ENCODE data around the gene NFASC.

DNA sequence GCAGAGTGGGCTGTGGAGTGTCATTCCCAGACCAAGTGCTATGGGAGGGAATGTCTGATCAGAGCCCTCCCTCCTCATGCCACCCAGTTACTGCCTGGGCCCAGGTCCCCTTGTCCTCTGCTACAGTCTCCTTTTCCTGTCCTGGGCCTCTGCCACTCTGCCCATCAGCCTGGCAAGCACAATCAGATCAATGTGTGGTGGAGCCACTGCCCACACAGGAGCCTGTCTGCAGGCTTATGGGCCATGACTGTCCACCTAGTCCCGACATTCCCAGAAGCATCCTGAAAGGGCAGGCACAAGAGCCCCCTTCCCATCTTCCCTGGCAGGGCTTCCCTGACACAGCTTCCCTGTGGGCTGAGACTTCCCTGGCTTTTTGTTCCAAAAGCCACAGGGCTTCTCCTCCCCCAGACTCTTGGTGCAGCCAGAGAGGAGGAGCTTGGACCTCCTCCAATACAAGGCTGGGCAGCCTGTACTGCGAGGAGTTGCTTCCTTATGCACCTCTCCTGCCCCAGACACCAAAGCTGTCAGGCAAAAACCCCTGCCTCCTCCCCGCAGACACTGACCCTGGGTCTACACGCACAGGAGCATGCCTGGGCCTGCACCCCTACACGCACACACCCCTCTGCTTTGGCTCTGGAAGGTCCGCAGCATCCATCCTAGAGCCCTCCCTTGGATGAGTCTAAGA lies 143.2 kb downstream of the NFASC start:
- TF ChIP-seq, protein P1, sequence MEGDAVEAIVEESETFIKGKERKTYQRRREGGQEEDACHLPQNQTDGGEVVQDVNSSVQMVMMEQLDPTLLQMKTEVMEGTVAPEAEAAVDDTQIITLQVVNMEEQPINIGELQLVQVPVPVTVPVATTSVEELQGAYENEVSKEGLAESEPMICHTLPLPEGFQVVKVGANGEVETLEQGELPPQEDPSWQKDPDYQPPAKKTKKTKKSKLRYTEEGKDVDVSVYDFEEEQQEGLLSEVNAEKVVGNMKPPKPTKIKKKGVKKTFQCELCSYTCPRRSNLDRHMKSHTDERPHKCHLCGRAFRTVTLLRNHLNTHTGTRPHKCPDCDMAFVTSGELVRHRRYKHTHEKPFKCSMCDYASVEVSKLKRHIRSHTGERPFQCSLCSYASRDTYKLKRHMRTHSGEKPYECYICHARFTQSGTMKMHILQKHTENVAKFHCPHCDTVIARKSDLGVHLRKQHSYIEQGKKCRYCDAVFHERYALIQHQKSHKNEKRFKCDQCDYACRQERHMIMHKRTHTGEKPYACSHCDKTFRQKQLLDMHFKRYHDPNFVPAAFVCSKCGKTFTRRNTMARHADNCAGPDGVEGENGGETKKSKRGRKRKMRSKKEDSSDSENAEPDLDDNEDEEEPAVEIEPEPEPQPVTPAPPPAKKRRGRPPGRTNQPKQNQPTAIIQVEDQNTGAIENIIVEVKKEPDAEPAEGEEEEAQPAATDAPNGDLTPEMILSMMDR (IDR thresholded peaks at IDR 0.05; ENCODE audit: extremely low read depth in 1 of 2, insufficient read depth in 1 of 2, low read depth in 1 of 2, low read length in 2 of 2), result no peak
- TF ChIP-seq POLR2AphosphoS5 (IDR thresholded peaks at IDR 0.05; ENCODE audit: insufficient read depth, low read depth, low read length), result no peak
- no peak for TF ChIP-seq EZH2 (IDR thresholded peaks at IDR 0.05; ENCODE audit: borderline replicate concordance, low read depth, low read length, severe bottlenecking)
- TF ChIP-seq POLR2A (IDR thresholded peaks at IDR 0.05; ENCODE audit: low read depth, low read length), result no peak
- no peak for TF ChIP-seq JUN (IDR thresholded peaks at IDR 0.05; ENCODE audit: borderline replicate concordance, insufficient read depth, insufficient read length, low read depth)
- no peak for TF ChIP-seq MYC (IDR thresholded peaks at IDR 0.05; ENCODE audit: low read depth, low read length)
- TF ChIP-seq FOS (IDR thresholded peaks at IDR 0.05; ENCODE audit: borderline replicate concordance, insufficient read depth, low read length), result no peak
- TF ChIP-seq, protein P2, sequence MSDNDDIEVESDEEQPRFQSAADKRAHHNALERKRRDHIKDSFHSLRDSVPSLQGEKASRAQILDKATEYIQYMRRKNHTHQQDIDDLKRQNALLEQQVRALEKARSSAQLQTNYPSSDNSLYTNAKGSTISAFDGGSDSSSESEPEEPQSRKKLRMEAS (IDR thresholded peaks at IDR 0.05; ENCODE audit: insufficient read depth, insufficient read length), result no peak
